Measurements from ENCODE around the gene ACOT7.

GRCh38 chr1:6314503-6314902, 79.1 kb downstream of the ACOT7 start:
- TF ChIP-seq CTCF (IDR thresholded peaks at IDR 0.05), result no peak
- no peak for TF ChIP-seq POLR2A (IDR thresholded peaks at IDR 0.05)
- no peak for TF ChIP-seq POLR2AphosphoS5 (IDR thresholded peaks at IDR 0.05)
